Immature natural killer cell (primary cell): ENCODE results near the gene PRDM16. TPM values are rescaled to one million over a fixed set of nuclear protein-coding genes. Genes with fewer than 3 reads are reported as not detected.

Source experiments
- DNase-seq, 3 donors: peaks; one replicate each; pipeline ENCODE4 v3.0.0; 2022; ENCODE audit warnings: mixed read lengths in 1 of 3
- H3K27ac Mint-ChIP-seq, 6 donors: one replicate each; pipeline ENCODE4 v1.8.0; 2020; ENCODE audit warnings: mixed read lengths in 6 of 6, mild to moderate bottlenecking in 5 of 6, inconsistent platforms in 4 of 6, moderate library complexity in 3 of 6
- H3K27me3 Mint-ChIP-seq, 3 donors: one replicate each; pipeline ENCODE4 v1.8.0; 2020 to 2021; ENCODE audit warnings: low read depth in 3 of 3, mild to moderate bottlenecking in 3 of 3, mixed read lengths in 3 of 3, moderate library complexity in 3 of 3, inconsistent platforms in 1 of 3
- H3K36me3 Mint-ChIP-seq, 3 donors: one replicate each; pipeline ENCODE4 v1.8.0; 2020; ENCODE audit warnings: mixed read lengths in 3 of 3, inconsistent platforms in 2 of 3, mild to moderate bottlenecking in 2 of 3
- H3K4me1 Mint-ChIP-seq, 2 donors: one replicate each; pipeline ENCODE4 v1.8.0; 2020; ENCODE audit warnings: inconsistent platforms in 2 of 2, mild to moderate bottlenecking in 2 of 2, mixed read lengths in 2 of 2, moderate library complexity in 1 of 2
- H3K4me3 Mint-ChIP-seq, 5 donors: one replicate each; pipeline ENCODE4 v1.8.0; 2020; ENCODE audit warnings: mild to moderate bottlenecking in 5 of 5, mixed read lengths in 5 of 5, inconsistent platforms in 3 of 5, moderate library complexity in 3 of 5
- H3K9me3 Mint-ChIP-seq, 6 donors: one replicate each; pipeline ENCODE4 v1.8.0; 2020; ENCODE audit warnings: mild to moderate bottlenecking in 6 of 6, mixed read lengths in 6 of 6, inconsistent platforms in 4 of 6, moderate library complexity in 3 of 6
- polyA plus RNA-seq, 3 donors: library from polyadenylated mRNA; unstranded; fragments of 300-500 nt; fragmentation: Illumina TruSeq; gene quantifications; one replicate each; pipeline ENCODE4 v1.2.3, GENCODE V29; 2021

Gene PRDM16
- polyA plus RNA-seq, 3 donors from 2014 or later = 0.17 to 0.29 (median 0.22) TPM

- Mint-ChIP-seq H3K27me3 (peaks cover 0 to 7% (median 4%) of the 10 kb centered on the region in 3 donors), H3K36me3 (no peaks in the 10 kb centered on the region), H3K27ac (no peak overlapping the region), H3K4me3 (no peak overlapping the region), H3K4me1 (no peaks in the 10 kb centered on the region), H3K9me3 (no peaks in the 10 kb centered on the region)
- DNase-seq = no peak
Measured at GRCh38 chr1:3290438-3290837, 221.4 kb downstream of the PRDM16 start.

- no peaks in the 10 kb centered on the region for H3K36me3 Mint-ChIP-seq
- H3K4me3 Mint-ChIP-seq = no peak overlapping the region
- no peaks in the 10 kb centered on the region for H3K4me1 Mint-ChIP-seq
- peaks cover 0 to 7% (median 4%) of the 10 kb centered on the region in 3 donors for H3K27me3 Mint-ChIP-seq
- H3K27ac Mint-ChIP-seq = no peak overlapping the region
- H3K9me3 Mint-ChIP-seq = no peaks in the 10 kb centered on the region
- no peak for DNase-seq
Measured at GRCh38 chr1:3290915-3291314, 221.9 kb downstream of the PRDM16 start.

DNA sequence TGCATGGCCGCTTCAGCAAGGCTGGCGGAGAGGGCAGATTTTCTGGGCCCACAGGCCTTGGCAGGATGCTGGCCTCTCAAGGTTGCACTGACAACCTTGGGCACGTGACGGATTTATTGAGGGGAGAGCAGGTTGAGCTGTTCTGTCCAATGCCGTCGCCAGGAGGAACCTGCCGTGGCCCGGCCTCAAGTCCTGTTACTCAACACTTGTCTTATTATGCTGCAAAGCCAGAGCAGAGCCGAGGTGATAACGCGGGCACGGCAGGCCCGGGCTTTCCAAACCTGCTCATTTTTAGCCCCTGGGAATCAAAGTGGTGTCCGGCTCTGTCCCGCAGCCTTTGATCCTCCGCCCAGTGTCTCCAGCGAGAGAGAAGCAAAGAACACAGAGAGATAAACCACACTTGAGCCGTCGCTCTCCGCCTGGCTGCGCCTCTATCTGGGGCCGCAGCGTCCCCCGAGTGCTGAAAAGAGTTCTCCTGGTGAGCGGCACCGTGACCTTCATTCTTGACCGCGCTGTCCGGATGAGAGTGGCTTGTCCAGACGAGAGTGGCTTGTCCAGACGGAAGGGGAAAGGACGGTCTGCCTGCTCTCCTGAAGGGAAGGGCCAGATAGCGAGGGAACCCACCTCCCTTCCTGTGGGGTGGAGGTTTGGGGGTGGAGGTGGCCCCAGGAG is 223.2 kb downstream of the PRDM16 start:
- no peak overlapping the region for H3K4me3 Mint-ChIP-seq
- H3K9me3 Mint-ChIP-seq = no peaks in the 10 kb centered on the region
- H3K36me3 Mint-ChIP-seq = no peaks in the 10 kb centered on the region
- H3K27me3 Mint-ChIP-seq = peaks cover 0 to 7% (median 4%) of the 10 kb centered on the region in 3 donors
- no peak overlapping the region for H3K27ac Mint-ChIP-seq
- no peak for DNase-seq
- H3K4me1 Mint-ChIP-seq = no peaks in the 10 kb centered on the region

DNA sequence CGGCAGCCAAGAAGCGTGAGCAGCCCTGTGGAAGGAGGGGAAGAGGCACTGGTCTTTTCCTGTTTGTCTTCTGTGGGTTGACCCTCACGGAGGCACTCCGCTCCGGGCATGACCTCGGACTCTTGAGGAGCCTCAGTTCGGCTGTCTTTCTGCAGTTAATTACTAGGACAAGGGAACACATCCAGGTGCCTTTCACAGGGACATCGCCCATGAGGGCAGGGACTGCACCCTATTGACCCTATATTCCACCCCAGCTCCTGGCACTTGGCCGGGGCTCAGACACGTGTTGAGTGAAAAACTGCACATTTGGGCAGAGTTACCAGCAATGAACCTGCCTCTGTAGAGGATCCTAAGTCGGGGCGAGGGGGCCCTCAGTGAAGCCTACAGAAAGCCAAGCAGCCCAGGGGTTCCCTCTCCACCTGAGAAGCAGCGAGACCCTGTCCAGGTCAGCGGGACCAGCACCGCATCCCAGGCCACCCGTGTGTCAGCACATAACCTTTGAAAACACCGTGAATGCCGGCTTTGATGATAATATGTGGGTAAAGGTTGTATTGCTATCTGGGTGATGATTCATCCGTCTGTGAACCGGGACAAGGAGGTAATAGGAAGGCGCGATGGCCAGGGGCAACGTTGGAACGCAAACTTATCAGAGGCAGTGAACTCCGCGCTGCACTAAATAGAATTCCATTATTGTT is 224.0 kb downstream of the PRDM16 start:
- Mint-ChIP-seq H3K27me3 (peaks cover 0 to 7% (median 4%) of the 10 kb centered on the region in 3 donors), H3K4me3 (no peak overlapping the region), H3K36me3 (no peaks in the 10 kb centered on the region), H3K4me1 (no peaks in the 10 kb centered on the region), H3K27ac (no peak overlapping the region), H3K9me3 (no peaks in the 10 kb centered on the region)
- no peak for DNase-seq

DNA sequence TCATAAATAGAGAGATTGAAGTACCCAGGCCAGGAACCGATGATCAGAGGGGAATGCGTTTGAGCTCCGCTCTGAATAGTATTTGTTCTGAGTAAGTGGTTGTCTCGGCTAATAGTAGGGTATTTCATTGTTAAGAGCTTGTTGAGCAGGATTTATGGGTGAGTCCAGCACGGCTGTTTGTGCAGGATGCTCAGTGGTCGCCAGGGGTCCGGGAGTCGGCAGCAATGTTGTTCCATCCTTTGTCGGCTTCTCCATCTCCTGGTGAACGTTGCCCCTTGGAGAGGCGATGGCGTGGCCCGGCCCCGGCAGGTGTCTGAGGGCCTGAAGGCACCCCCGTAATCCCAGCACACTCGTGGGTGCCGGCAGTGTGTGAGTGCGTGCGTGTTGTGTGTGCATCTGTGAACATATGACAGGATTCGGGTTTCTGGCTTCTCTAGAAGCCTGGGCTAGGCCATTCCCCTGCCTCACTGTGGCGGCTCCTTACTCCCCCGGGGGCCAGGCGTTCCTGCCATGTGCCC is 224.6 kb downstream of the PRDM16 start:
- no peak for DNase-seq
- H3K27ac Mint-ChIP-seq = no peak overlapping the region
- H3K4me1 Mint-ChIP-seq = no peaks in the 10 kb centered on the region
- H3K9me3 Mint-ChIP-seq = no peaks in the 10 kb centered on the region
- peaks cover 0 to 7% (median 4%) of the 10 kb centered on the region in 3 donors for H3K27me3 Mint-ChIP-seq
- H3K4me3 Mint-ChIP-seq = no peak overlapping the region
- H3K36me3 Mint-ChIP-seq = no peaks in the 10 kb centered on the region

GRCh38 chr1:3294450-3294849 is 225.4 kb downstream of the PRDM16 start:
- no peak for DNase-seq
- H3K9me3 Mint-ChIP-seq = no peaks in the 10 kb centered on the region
- no peaks in the 10 kb centered on the region for H3K4me1 Mint-ChIP-seq
- H3K4me3 Mint-ChIP-seq = no peak overlapping the region
- peaks cover 0 to 7% (median 4%) of the 10 kb centered on the region in 3 donors for H3K27me3 Mint-ChIP-seq
- no peaks in the 10 kb centered on the region for H3K36me3 Mint-ChIP-seq
- H3K27ac Mint-ChIP-seq = no peak overlapping the region

GRCh38 chr1:3295846-3296245 is 226.8 kb downstream of the PRDM16 start:
- H3K4me3 Mint-ChIP-seq = no peak overlapping the region
- H3K9me3 Mint-ChIP-seq = no peaks in the 10 kb centered on the region
- peaks cover 0 to 7% (median 4%) of the 10 kb centered on the region in 3 donors for H3K27me3 Mint-ChIP-seq
- no peaks in the 10 kb centered on the region for H3K4me1 Mint-ChIP-seq
- H3K36me3 Mint-ChIP-seq = no peaks in the 10 kb centered on the region
- H3K27ac Mint-ChIP-seq = no peak overlapping the region
- DNase-seq = no peak

GRCh38 chr1:3296326-3296725 is 227.3 kb downstream of the PRDM16 start:
- Mint-ChIP-seq H3K4me3 (no peak overlapping the region), H3K9me3 (no peaks in the 10 kb centered on the region), H3K27me3 (peaks cover 0 to 7% (median 4%) of the 10 kb centered on the region in 3 donors), H3K36me3 (no peaks in the 10 kb centered on the region), H3K27ac (no peak overlapping the region), H3K4me1 (no peaks in the 10 kb centered on the region)
- no peak for DNase-seq

GRCh38 chr1:3296826-3297225 is 227.8 kb downstream of the PRDM16 start:
- Mint-ChIP-seq H3K4me3 (no peak overlapping the region), H3K36me3 (no peaks in the 10 kb centered on the region), H3K4me1 (no peaks in the 10 kb centered on the region), H3K9me3 (no peaks in the 10 kb centered on the region), H3K27me3 (peaks cover 0 to 7% (median 4%) of the 10 kb centered on the region in 3 donors), H3K27ac (no peak overlapping the region)
- no peak for DNase-seq

GRCh38 chr1:3297756-3298155 is 228.8 kb downstream of the PRDM16 start:
- Mint-ChIP-seq H3K27me3 (peaks cover 0 to 7% (median 4%) of the 10 kb centered on the region in 3 donors), H3K9me3 (no peaks in the 10 kb centered on the region), H3K4me1 (no peaks in the 10 kb centered on the region), H3K27ac (no peak overlapping the region), H3K4me3 (no peak overlapping the region), H3K36me3 (no peaks in the 10 kb centered on the region)
- DNase-seq = no peak

DNA sequence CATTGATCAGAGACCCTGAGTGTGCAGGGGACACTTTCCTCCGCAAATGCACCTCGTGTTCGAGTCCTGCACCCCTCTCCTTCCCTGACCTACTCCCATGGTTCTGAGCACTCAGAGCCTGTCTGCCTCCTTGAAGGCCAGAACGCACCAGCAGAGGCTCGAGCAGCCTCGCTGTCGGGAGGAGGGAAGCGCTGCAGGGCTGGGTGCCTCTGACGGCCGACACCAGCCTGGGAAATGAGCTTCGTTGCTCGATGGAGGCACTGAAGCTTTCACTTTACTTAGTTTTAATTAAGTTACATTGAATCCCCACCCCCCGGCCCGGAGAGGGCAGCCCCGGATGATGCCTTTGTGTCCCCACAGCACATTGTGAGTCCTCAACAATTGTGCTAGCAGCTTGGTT is 229.2 kb downstream of the PRDM16 start:
- peaks cover 0 to 7% (median under 1%) of the 10 kb centered on the region in 3 donors for H3K27me3 Mint-ChIP-seq
- no peaks in the 10 kb centered on the region for H3K36me3 Mint-ChIP-seq
- no peaks in the 10 kb centered on the region for H3K4me1 Mint-ChIP-seq
- no peak for DNase-seq
- H3K4me3 Mint-ChIP-seq = no peak overlapping the region
- no peaks in the 10 kb centered on the region for H3K9me3 Mint-ChIP-seq
- no peak overlapping the region for H3K27ac Mint-ChIP-seq

DNA sequence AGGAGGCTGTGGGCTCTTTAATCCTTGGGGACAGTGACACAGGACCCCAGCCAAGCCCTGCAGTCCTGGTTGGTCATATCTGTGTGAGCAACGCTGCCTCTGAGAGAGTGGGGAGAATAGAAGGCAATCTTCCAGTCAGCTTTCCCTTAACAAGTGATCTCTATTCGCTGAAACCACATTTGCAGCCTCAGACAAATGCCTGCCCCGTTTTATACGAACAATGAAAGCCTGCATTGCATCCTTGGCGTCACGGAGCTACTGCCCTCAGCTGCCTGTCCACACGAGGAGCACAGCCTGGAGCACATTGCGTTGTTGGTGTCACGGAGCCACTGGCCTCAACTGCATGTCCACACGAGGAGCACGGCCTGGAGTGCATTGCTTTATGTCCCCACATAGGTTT is 235.2 kb downstream of the PRDM16 start:
- Mint-ChIP-seq H3K27me3 (peaks cover 0 to under 1% (median 0%) of the 10 kb centered on the region in 3 donors), H3K36me3 (no peaks in the 10 kb centered on the region), H3K4me1 (no peaks in the 10 kb centered on the region), H3K27ac (no peak overlapping the region), H3K4me3 (no peak overlapping the region), H3K9me3 (peaks cover 0 to under 1% (median 0%) of the 10 kb centered on the region in 6 donors)
- DNase-seq = no peak

DNA sequence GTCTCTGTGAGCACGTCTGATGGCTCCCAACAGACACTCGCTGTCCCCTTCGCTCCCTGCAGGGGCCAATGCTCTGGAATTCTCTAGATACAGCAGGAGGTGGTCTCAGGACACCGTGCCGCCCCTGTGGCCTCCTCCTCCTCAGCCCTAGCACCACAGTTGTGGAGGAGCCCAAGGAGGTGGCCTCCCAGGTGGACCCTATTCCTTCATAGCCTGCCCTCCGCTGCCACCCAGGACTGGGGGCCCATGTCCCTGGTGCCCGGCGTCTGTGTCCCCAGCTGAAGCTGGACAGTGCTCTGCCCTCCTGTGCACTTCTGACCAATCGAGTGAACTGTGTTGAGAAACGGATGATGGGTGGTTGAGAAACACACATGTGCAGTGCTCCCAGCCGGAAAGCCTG is 235.7 kb downstream of the PRDM16 start:
- Mint-ChIP-seq H3K4me1 (no peaks in the 10 kb centered on the region), H3K9me3 (peaks cover 0 to 2% (median 0%) of the 10 kb centered on the region in 6 donors), H3K27me3 (peaks cover 0 to 1% (median 0%) of the 10 kb centered on the region in 3 donors), H3K36me3 (no peaks in the 10 kb centered on the region), H3K27ac (no peak overlapping the region), H3K4me3 (no peak overlapping the region)
- DNase-seq = no peak

DNA sequence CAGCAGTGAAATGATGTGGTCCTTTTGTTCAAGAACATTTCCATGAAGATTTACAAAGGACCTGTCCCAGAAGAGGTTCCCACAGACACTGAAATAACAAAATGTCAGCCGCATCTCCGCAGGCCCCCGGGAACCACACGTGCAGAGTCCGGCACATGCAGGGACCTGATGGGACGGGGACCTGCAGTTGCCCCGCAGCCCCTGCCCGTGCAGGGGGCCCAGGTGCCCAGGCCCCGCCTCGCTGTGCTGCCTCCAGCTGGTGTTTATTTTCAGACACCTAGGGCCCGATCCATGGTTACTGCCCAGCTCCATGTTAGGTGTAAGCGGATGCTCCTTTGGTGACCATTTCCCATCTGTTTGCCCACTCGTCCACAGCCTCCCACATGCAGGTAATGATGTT is 236.2 kb downstream of the PRDM16 start:
- Mint-ChIP-seq H3K27ac (no peak overlapping the region), H3K4me3 (no peak overlapping the region), H3K9me3 (peaks cover 0 to 2% (median 0%) of the 10 kb centered on the region in 6 donors), H3K4me1 (no peaks in the 10 kb centered on the region), H3K27me3 (peaks cover 0 to 1% (median 0%) of the 10 kb centered on the region in 3 donors), H3K36me3 (no peaks in the 10 kb centered on the region)
- DNase-seq = no peak
